ENCODE measurements around the gene PLA2R1.

The PLA2R1 gene

DNA sequence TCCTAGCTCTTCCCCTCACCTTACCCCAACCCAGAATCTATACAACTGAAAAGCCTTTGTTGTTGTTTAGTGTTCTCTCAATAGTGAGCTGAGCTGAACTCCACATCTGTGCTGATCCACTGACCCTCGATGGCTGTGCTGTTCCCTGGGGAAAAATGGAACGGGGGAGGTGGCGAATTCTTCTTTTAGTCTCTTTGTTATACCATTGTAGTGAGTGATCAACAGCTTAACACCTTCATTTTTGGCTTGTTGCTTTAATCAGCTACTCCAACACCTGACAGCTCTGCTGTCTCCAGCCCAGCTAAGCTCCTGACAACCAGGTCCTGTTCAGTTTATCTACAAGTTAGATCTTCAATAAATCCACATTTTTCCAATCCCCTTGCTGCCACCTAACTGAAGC is 25.7 kb downstream of the PLA2R1 start:
- no peak overlapping the region for H2BK120ac ChIP-seq (ENCODE audit: low read depth, low read length)
- H2BK15ac ChIP-seq (replicated peaks; ENCODE audit: low read depth): no peak overlapping the region
- H3K4ac ChIP-seq (ENCODE audit: low read depth, low read length): no peak overlapping the region
- no peak overlapping the region for H3K27ac ChIP-seq (ENCODE audit: low read depth, low read length)
- no peaks in the 10 kb centered on the region for H3K79me2 ChIP-seq (ENCODE audit: control insufficient read depth, insufficient read depth, low read length)
- no peak overlapping the region for H4K5ac ChIP-seq (ENCODE audit: low read length)
- H2AK5ac ChIP-seq (ENCODE audit: low read length): no peak overlapping the region
- no peak overlapping the region for H3K18ac ChIP-seq (ENCODE audit: low read length)
- H3K56ac ChIP-seq (ENCODE audit: low read length): no peak overlapping the region
- no CpG with 5 or more reads among the region's 3 CpGs for WGBS (ENCODE audit: extremely low coverage, insufficient coverage, low lambda C conversion rate)
- no peaks in the 10 kb centered on the region for H3K36me3 ChIP-seq (ENCODE audit: control insufficient read depth, insufficient read depth, low read length)
- H4K8ac ChIP-seq (ENCODE audit: low read depth, low read length): no peak overlapping the region
- no peaks in the 10 kb centered on the region for H3K27me3 ChIP-seq (ENCODE audit: insufficient read depth, low read length, poor library complexity)
- H3K4me2 ChIP-seq (ENCODE audit: low read length): no peak overlapping the region
- DNase-seq: peak; percentile 54
- H3K4me1 ChIP-seq (ENCODE audit: control insufficient read depth, low read depth, low read length): no peaks in the 10 kb centered on the region
- H3K9ac ChIP-seq (ENCODE audit: low read length): no peak overlapping the region
- no peak overlapping the region for H3K23ac ChIP-seq (ENCODE audit: low read length)
- no peaks in the 10 kb centered on the region for H3K79me1 ChIP-seq (ENCODE audit: low read length)
- no peak overlapping the region for H3K4me3 ChIP-seq (ENCODE audit: low read length)
- H2BK5ac ChIP-seq (ENCODE audit: low read length): no peak overlapping the region

GRCh38 chr2:160035125-160035524 is 27.3 kb downstream of the PLA2R1 start:
- Histone ChIP-seq H3K56ac (ENCODE audit: low read length) (no peak overlapping the region), H3K9ac (ENCODE audit: low read length) (no peak overlapping the region), H2BK15ac (replicated peaks; ENCODE audit: low read depth) (no peak overlapping the region), H2BK5ac (ENCODE audit: low read length) (no peak overlapping the region), H3K23ac (ENCODE audit: low read length) (no peak overlapping the region), H4K8ac (ENCODE audit: low read depth, low read length) (no peak overlapping the region), H4K5ac (ENCODE audit: low read length) (no peak overlapping the region), H3K27me3 (ENCODE audit: insufficient read depth, low read length, poor library complexity) (no peaks in the 10 kb centered on the region), H2AK5ac (ENCODE audit: low read length) (no peak overlapping the region), H3K4me1 (ENCODE audit: control insufficient read depth, low read depth, low read length) (no peaks in the 10 kb centered on the region), H2BK120ac (ENCODE audit: low read depth, low read length) (no peak overlapping the region), H3K18ac (ENCODE audit: low read length) (no peak overlapping the region), H3K36me3 (ENCODE audit: control insufficient read depth, insufficient read depth, low read length) (no peaks in the 10 kb centered on the region), H3K27ac (ENCODE audit: low read depth, low read length) (no peak overlapping the region), H3K4me2 (ENCODE audit: low read length) (no peak overlapping the region), H3K4me3 (ENCODE audit: low read length) (no peak overlapping the region), H3K4ac (ENCODE audit: low read depth, low read length) (no peak overlapping the region), H3K79me1 (ENCODE audit: low read length) (no peaks in the 10 kb centered on the region), H3K79me2 (ENCODE audit: control insufficient read depth, insufficient read depth, low read length) (no peaks in the 10 kb centered on the region)
- no peak for DNase-seq
- no CpG with 5 or more reads among the region's 1 CpG for WGBS (ENCODE audit: extremely low coverage, insufficient coverage, low lambda C conversion rate)

GRCh38 chr2:160034396-160034795 is 28.0 kb downstream of the PLA2R1 start:
- Histone ChIP-seq H3K79me1 (ENCODE audit: low read length) (no peaks in the 10 kb centered on the region), H3K56ac (ENCODE audit: low read length) (no peak overlapping the region), H3K79me2 (ENCODE audit: control insufficient read depth, insufficient read depth, low read length) (no peaks in the 10 kb centered on the region), H4K8ac (ENCODE audit: low read depth, low read length) (no peak overlapping the region), H3K27me3 (ENCODE audit: insufficient read depth, low read length, poor library complexity) (no peaks in the 10 kb centered on the region), H3K9ac (ENCODE audit: low read length) (no peak overlapping the region), H3K36me3 (ENCODE audit: control insufficient read depth, insufficient read depth, low read length) (no peaks in the 10 kb centered on the region), H3K4me1 (ENCODE audit: control insufficient read depth, low read depth, low read length) (no peaks in the 10 kb centered on the region), H4K5ac (ENCODE audit: low read length) (no peak overlapping the region), H3K4me2 (ENCODE audit: low read length) (no peak overlapping the region), H2BK5ac (ENCODE audit: low read length) (no peak overlapping the region), H3K4ac (ENCODE audit: low read depth, low read length) (no peak overlapping the region), H2BK15ac (replicated peaks; ENCODE audit: low read depth) (no peak overlapping the region), H3K23ac (ENCODE audit: low read length) (no peak overlapping the region), H2AK5ac (ENCODE audit: low read length) (no peak overlapping the region), H3K27ac (ENCODE audit: low read depth, low read length) (no peak overlapping the region), H2BK120ac (ENCODE audit: low read depth, low read length) (no peak overlapping the region), H3K18ac (ENCODE audit: low read length) (no peak overlapping the region), H3K4me3 (ENCODE audit: low read length) (no peak overlapping the region)
- WGBS (ENCODE audit: extremely low coverage, insufficient coverage, low lambda C conversion rate): no CpG with 5 or more reads among the region's 6 CpGs
- DNase-seq: no peak

GRCh38 chr2:160033732-160034392 is 28.6 kb downstream of the PLA2R1 start:
- Histone ChIP-seq H3K4ac (ENCODE audit: low read depth, low read length) (no peak overlapping the region), H3K79me1 (ENCODE audit: low read length) (no peaks in the 10 kb centered on the region), H2AK5ac (ENCODE audit: low read length) (no peak overlapping the region), H3K18ac (ENCODE audit: low read length) (no peak overlapping the region), H3K27ac (ENCODE audit: low read depth, low read length) (no peak overlapping the region), H3K4me1 (ENCODE audit: control insufficient read depth, low read depth, low read length) (no peaks in the 10 kb centered on the region), H3K4me3 (ENCODE audit: low read length) (no peak overlapping the region), H3K27me3 (ENCODE audit: insufficient read depth, low read length, poor library complexity) (no peaks in the 10 kb centered on the region), H3K9ac (ENCODE audit: low read length) (no peak overlapping the region), H3K4me2 (ENCODE audit: low read length) (no peak overlapping the region), H3K23ac (ENCODE audit: low read length) (no peak overlapping the region), H3K56ac (ENCODE audit: low read length) (no peak overlapping the region), H2BK120ac (ENCODE audit: low read depth, low read length) (no peak overlapping the region), H4K5ac (ENCODE audit: low read length) (no peak overlapping the region), H3K79me2 (ENCODE audit: control insufficient read depth, insufficient read depth, low read length) (no peaks in the 10 kb centered on the region), H4K8ac (ENCODE audit: low read depth, low read length) (no peak overlapping the region), H2BK5ac (ENCODE audit: low read length) (no peak overlapping the region), H3K36me3 (ENCODE audit: control insufficient read depth, insufficient read depth, low read length) (no peaks in the 10 kb centered on the region), H2BK15ac (replicated peaks; ENCODE audit: low read depth) (no peak overlapping the region)
- WGBS (ENCODE audit: extremely low coverage, insufficient coverage, low lambda C conversion rate): no CpG with 5 or more reads among the region's 2 CpGs
- no peak for DNase-seq

GRCh38 chr2:160029270-160029628 is 33.2 kb downstream of the PLA2R1 start:
- no peak overlapping the region for H2BK15ac ChIP-seq (replicated peaks; ENCODE audit: low read depth)
- no peaks in the 10 kb centered on the region for H3K4me1 ChIP-seq (ENCODE audit: control insufficient read depth, low read depth, low read length)
- H3K18ac ChIP-seq (ENCODE audit: low read length): no peak overlapping the region
- H3K79me1 ChIP-seq (ENCODE audit: low read length): no peaks in the 10 kb centered on the region
- H3K27me3 ChIP-seq (ENCODE audit: insufficient read depth, low read length, poor library complexity): no peaks in the 10 kb centered on the region
- no peak overlapping the region for H3K4ac ChIP-seq (ENCODE audit: low read depth, low read length)
- no peak overlapping the region for H3K9ac ChIP-seq (ENCODE audit: low read length)
- no peak overlapping the region for H3K4me3 ChIP-seq (ENCODE audit: low read length)
- H3K36me3 ChIP-seq (ENCODE audit: control insufficient read depth, insufficient read depth, low read length): no peaks in the 10 kb centered on the region
- no peak overlapping the region for H3K23ac ChIP-seq (ENCODE audit: low read length)
- H4K5ac ChIP-seq (ENCODE audit: low read length): no peak overlapping the region
- no peak overlapping the region for H2BK5ac ChIP-seq (ENCODE audit: low read length)
- H2AK5ac ChIP-seq (ENCODE audit: low read length): no peak overlapping the region
- no peak overlapping the region for H3K56ac ChIP-seq (ENCODE audit: low read length)
- no peak overlapping the region for H3K4me2 ChIP-seq (ENCODE audit: low read length)
- no peak for DNase-seq
- no peaks in the 10 kb centered on the region for H3K79me2 ChIP-seq (ENCODE audit: control insufficient read depth, insufficient read depth, low read length)
- H2BK120ac ChIP-seq (ENCODE audit: low read depth, low read length): no peak overlapping the region
- H3K27ac ChIP-seq (ENCODE audit: low read depth, low read length): no peak overlapping the region
- no peak overlapping the region for H4K8ac ChIP-seq (ENCODE audit: low read depth, low read length)
- WGBS (ENCODE audit: extremely low coverage, insufficient coverage, low lambda C conversion rate): no CpG with 5 or more reads among the region's 2 CpGs

Data from mesendoderm (in vitro differentiated cells).